Measurements from ENCODE around the gene TM4SF5.

TM4SF5 gene

GRCh38 chr17:4743898-4744297 is 27.8 kb upstream of the TM4SF5 start:
- Histone ChIP-seq H4K20me1 (ENCODE audit: insufficient read depth) (no peaks in the 10 kb centered on the region), H3K4me2 (no peak overlapping the region), H3K27me3 (ENCODE audit: insufficient read depth, low read depth) (0 out of 2 replicates have a peak, but pooled peaks cover 2% of the 10 kb centered on the region), H3K4me1 (ENCODE audit: low read depth, poor library complexity, severe bottlenecking) (no peaks in the 10 kb centered on the region), H3K36me3 (ENCODE audit: insufficient read depth) (no peaks in the 10 kb centered on the region), H3K79me2 (ENCODE audit: insufficient read depth, low read depth) (no peaks in the 10 kb centered on the region), H2AFZ (ENCODE audit: low read depth) (no peak overlapping the region), H3K4me3 (IDR thresholded peaks at IDR 0.05; ENCODE audit: insufficient read depth, low read depth, low read length) (no peak overlapping the region), H3K9ac (no peak overlapping the region), H3K27ac (no peak overlapping the region)
- TF ChIP-seq, protein P1, sequence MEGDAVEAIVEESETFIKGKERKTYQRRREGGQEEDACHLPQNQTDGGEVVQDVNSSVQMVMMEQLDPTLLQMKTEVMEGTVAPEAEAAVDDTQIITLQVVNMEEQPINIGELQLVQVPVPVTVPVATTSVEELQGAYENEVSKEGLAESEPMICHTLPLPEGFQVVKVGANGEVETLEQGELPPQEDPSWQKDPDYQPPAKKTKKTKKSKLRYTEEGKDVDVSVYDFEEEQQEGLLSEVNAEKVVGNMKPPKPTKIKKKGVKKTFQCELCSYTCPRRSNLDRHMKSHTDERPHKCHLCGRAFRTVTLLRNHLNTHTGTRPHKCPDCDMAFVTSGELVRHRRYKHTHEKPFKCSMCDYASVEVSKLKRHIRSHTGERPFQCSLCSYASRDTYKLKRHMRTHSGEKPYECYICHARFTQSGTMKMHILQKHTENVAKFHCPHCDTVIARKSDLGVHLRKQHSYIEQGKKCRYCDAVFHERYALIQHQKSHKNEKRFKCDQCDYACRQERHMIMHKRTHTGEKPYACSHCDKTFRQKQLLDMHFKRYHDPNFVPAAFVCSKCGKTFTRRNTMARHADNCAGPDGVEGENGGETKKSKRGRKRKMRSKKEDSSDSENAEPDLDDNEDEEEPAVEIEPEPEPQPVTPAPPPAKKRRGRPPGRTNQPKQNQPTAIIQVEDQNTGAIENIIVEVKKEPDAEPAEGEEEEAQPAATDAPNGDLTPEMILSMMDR (conservative IDR thresholded peaks at IDR 0.05; ENCODE audit: low read depth, low read length) = no peak

DNA sequence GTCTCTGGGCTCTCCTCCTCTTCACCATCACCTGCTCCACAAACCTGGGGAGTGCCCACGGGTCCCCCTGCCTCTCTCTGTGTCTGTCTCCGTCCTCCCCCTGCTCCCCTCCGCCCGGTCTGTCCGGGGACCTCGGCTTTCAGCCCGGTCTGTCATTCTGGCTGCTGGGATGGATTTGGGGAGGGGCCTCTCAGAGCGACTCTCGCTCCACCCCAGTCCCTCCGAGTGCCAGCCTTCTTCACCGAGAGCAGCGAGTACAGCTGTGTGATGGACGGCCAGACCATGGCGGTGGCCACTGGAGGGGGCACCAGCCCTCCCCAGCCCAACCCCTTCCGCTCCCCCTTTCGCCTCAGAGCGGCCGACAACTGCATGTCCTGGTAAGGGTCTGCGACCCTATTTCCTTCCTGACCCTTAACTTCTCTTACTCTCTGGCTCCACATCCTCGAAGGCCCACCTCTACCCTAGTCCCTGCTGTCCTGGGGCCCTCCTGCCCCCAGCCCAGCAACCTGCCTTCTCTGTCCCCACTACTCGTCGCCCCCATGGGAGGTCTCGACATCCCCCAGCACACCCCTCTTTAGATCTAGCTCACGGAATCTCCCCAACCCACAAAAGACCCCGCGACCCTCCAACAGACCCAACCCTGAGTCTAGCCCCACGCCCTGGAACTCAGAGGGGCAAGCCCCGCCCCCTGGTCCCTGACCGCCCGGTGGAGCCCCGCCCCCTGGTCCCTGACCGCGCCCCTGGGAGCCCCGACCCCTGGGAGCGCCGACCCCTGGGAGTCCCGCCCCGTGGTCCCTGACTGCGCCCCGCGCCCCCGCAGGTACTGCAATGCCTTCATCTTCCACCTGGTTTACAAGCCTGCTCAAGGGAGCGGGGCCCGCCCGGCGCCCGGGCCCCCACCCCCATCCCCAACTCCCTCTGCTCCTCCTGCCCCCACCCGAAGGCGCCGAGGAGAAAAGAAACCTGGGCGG is 26.4 kb upstream of the TM4SF5 start:
- Histone ChIP-seq H3K9ac (no peak overlapping the region), H3K4me3 (IDR thresholded peaks at IDR 0.05; ENCODE audit: insufficient read depth, low read depth, low read length) (no peak overlapping the region), H4K20me1 (ENCODE audit: insufficient read depth) (no peaks in the 10 kb centered on the region), H3K4me2 (no peak overlapping the region), H3K4me1 (ENCODE audit: low read depth, poor library complexity, severe bottlenecking) (no peaks in the 10 kb centered on the region), H3K27me3 (ENCODE audit: insufficient read depth, low read depth) (no peaks in the 10 kb centered on the region), H3K27ac (no peak overlapping the region), H3K36me3 (ENCODE audit: insufficient read depth) (no peaks in the 10 kb centered on the region), H2AFZ (ENCODE audit: low read depth) (no peak overlapping the region), H3K79me2 (ENCODE audit: insufficient read depth, low read depth) (no peaks in the 10 kb centered on the region)
- TF ChIP-seq, protein P1 (conservative IDR thresholded peaks at IDR 0.05; ENCODE audit: low read depth, low read length) = no peak

DNA sequence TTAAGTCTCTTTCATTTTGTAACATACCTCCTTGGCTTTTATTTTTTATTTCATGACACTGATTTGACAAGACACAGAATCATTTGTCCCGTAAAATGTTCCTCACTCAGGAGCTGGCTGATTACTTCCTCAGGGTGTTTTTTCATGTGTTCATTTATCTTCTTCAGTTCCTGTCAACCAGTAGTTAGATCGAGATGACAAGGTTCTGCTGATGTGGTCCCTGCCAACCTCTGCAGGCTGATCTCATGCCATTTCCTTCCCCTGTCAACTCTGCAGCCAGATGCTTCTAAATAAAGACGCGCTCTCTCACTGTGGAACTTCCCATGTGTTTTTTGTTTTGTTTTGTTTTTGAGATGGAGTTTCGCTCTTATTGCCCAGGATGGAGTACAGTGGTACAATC is 23.8 kb upstream of the TM4SF5 start:
- Histone ChIP-seq H3K27me3 (ENCODE audit: insufficient read depth, low read depth) (no peaks in the 10 kb centered on the region), H3K79me2 (ENCODE audit: insufficient read depth, low read depth) (no peaks in the 10 kb centered on the region), H4K20me1 (ENCODE audit: insufficient read depth) (no peaks in the 10 kb centered on the region), H3K27ac (no peak overlapping the region), H2AFZ (ENCODE audit: low read depth) (no peak overlapping the region), H3K4me3 (IDR thresholded peaks at IDR 0.05; ENCODE audit: insufficient read depth, low read depth, low read length) (no peak overlapping the region), H3K4me1 (ENCODE audit: low read depth, poor library complexity, severe bottlenecking) (no peaks in the 10 kb centered on the region), H3K9ac (no peak overlapping the region), H3K36me3 (ENCODE audit: insufficient read depth) (no peaks in the 10 kb centered on the region), H3K4me2 (no peak overlapping the region)
- TF ChIP-seq, protein P1 (conservative IDR thresholded peaks at IDR 0.05; ENCODE audit: low read depth, low read length) = no peak

DNA sequence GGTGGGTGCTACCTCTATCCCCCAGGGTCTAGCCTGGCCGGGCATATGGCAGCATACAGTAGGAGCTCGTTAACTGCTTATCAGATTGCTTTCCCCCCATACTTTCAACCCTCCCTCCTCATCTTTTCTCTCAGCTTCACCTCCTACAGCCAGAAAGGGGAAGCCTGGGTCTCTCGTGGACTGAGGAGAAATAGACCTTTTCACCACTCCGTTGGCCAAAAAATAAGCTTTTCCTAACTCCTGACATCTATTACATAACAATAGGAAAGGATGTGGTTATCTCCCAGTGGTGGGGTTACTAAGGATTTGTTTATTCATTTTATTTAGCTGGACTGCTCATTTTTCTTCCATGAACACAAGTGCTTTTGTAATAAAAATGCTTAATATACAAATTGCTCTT is 23.0 kb upstream of the TM4SF5 start:
- H3K27me3 ChIP-seq (ENCODE audit: insufficient read depth, low read depth) = no peaks in the 10 kb centered on the region
- H3K4me2 ChIP-seq = no peak overlapping the region
- no peaks in the 10 kb centered on the region for H3K36me3 ChIP-seq (ENCODE audit: insufficient read depth)
- no peak overlapping the region for H3K4me3 ChIP-seq (IDR thresholded peaks at IDR 0.05; ENCODE audit: insufficient read depth, low read depth, low read length)
- TF ChIP-seq, protein P1 (conservative IDR thresholded peaks at IDR 0.05; ENCODE audit: low read depth, low read length) = no peak
- no peak overlapping the region for H3K9ac ChIP-seq
- H3K79me2 ChIP-seq (ENCODE audit: insufficient read depth, low read depth) = no peaks in the 10 kb centered on the region
- H3K4me1 ChIP-seq (ENCODE audit: low read depth, poor library complexity, severe bottlenecking) = no peaks in the 10 kb centered on the region
- no peak overlapping the region for H2AFZ ChIP-seq (ENCODE audit: low read depth)
- no peak overlapping the region for H3K27ac ChIP-seq
- no peaks in the 10 kb centered on the region for H4K20me1 ChIP-seq (ENCODE audit: insufficient read depth)
